ENCODE data around the gene CACNA1E.
A peak's percentile ranks its signal among the peaks of the same experiment; 100 is the strongest.
"Not testable (repeated sequence)": the region's sequence is repeated elsewhere in the genome, so short reads cannot be mapped to it uniquely, and the experiment has no call there.

CACNA1E gene

GRCh38 chr1:181518152-181518551 lies 34.8 kb downstream of the CACNA1E start:
- DNase-seq = no peak

- DNase-seq = no peak
Measured at GRCh38 chr1:181522864-181523263, 39.5 kb downstream of the CACNA1E start.

- DNase-seq = no peak
Measured at GRCh38 chr1:181525104-181525721, 41.9 kb downstream of the CACNA1E start.

GRCh38 chr1:181528241-181528640 lies 44.9 kb downstream of the CACNA1E start:
- DNase-seq = not testable (repeated sequence)

GRCh38 chr1:181531441-181531840 lies 48.1 kb downstream of the CACNA1E start:
- no peak for DNase-seq

GRCh38 chr1:181531951-181532600 lies 48.8 kb downstream of the CACNA1E start:
- DNase-seq = no peak

- DNase-seq = no peak
Measured at GRCh38 chr1:181538836-181539235, 55.5 kb downstream of the CACNA1E start.

GRCh38 chr1:181541458-181541857 lies 58.1 kb downstream of the CACNA1E start:
- no peak for DNase-seq

- no peak for DNase-seq
Measured at GRCh38 chr1:181541947-181542346, 58.6 kb downstream of the CACNA1E start.

GRCh38 chr1:181542406-181542805 lies 59.1 kb downstream of the CACNA1E start:
- peak; percentile 8 to 25 for DNase-seq

GRCh38 chr1:181545395-181545794 lies 62.1 kb downstream of the CACNA1E start:
- DNase-seq = no peak

GRCh38 chr1:181548497-181548896 lies 65.2 kb downstream of the CACNA1E start:
- no peak for DNase-seq

GRCh38 chr1:181551249-181551648 lies 67.9 kb downstream of the CACNA1E start:
- DNase-seq = no peak

- DNase-seq = no peak
Measured at GRCh38 chr1:181551754-181552153, 68.4 kb downstream of the CACNA1E start.

GRCh38 chr1:181554465-181554864 lies 71.1 kb downstream of the CACNA1E start:
- no peak for DNase-seq

GRCh38 chr1:181556631-181557030 lies 73.3 kb downstream of the CACNA1E start:
- DNase-seq = no peak

GRCh38 chr1:181557313-181557712 lies 74.0 kb downstream of the CACNA1E start:
- DNase-seq = no peak

- DNase-seq = no peak
Measured at GRCh38 chr1:181558416-181558815, 75.1 kb downstream of the CACNA1E start.

GRCh38 chr1:181559142-181559541 lies 75.8 kb downstream of the CACNA1E start:
- no peak for DNase-seq

GRCh38 chr1:181562395-181562794 lies 79.1 kb downstream of the CACNA1E start:
- no peak for DNase-seq

GRCh38 chr1:181568736-181569135 lies 85.4 kb downstream of the CACNA1E start:
- DNase-seq = no peak

GRCh38 chr1:181577475-181577874 lies 94.2 kb downstream of the CACNA1E start:
- no peak for DNase-seq

GRCh38 chr1:181583598-181583997 lies 100.3 kb downstream of the CACNA1E start:
- no peak for DNase-seq

- DNase-seq = no peak
Measured at GRCh38 chr1:181587870-181588438, 104.6 kb downstream of the CACNA1E start.

Data from inflammatory macrophage (primary cell).